GM13976 (cell line): Measurements from ENCODE around the gene PKN3.
"Not testable (repeated sequence)": the region's sequence is repeated elsewhere in the genome, so short reads cannot be mapped to it uniquely, and the experiment has no call there.

Source experiments
- DNase-seq: peaks from one replicate; pipeline ENCODE4 v3.0.0; 2012; ENCODE audit warnings: low spot score
- in situ Hi-C: fragments of 300-500 bp; cut with MboI; formaldehyde crosslinking; loops from one replicate; pipeline ENCODE4 v1.12.0; 2022; ENCODE audit warnings: low sequenced_read_pairs, mixed read lengths, inconsistent platforms; ENCODE audit not compliant: unreplicated experiment
- TF ChIP-seq, protein P1 (sequence below): IDR thresholded peaks from 2 replicates; pipeline ENCODE4 v1.5.1; 2012; ENCODE audit warnings: borderline replicate concordance, mild to moderate bottlenecking; ENCODE audit not compliant: insufficient read depth; ENCODE audit errors: extremely low read depth, missing control alignments, control extremely low read depth

The PKN3 gene

GRCh38 chr9:128694344-128694743 lies 8.0 kb upstream of the PKN3 start:
- in situ Hi-C loops = no loop called here

GRCh38 chr9:128696923-128697707 lies 5.2 kb upstream of the PKN3 start:
- in situ Hi-C loops = no loop called here
- no peak for DNase-seq
- TF ChIP-seq, protein P1, sequence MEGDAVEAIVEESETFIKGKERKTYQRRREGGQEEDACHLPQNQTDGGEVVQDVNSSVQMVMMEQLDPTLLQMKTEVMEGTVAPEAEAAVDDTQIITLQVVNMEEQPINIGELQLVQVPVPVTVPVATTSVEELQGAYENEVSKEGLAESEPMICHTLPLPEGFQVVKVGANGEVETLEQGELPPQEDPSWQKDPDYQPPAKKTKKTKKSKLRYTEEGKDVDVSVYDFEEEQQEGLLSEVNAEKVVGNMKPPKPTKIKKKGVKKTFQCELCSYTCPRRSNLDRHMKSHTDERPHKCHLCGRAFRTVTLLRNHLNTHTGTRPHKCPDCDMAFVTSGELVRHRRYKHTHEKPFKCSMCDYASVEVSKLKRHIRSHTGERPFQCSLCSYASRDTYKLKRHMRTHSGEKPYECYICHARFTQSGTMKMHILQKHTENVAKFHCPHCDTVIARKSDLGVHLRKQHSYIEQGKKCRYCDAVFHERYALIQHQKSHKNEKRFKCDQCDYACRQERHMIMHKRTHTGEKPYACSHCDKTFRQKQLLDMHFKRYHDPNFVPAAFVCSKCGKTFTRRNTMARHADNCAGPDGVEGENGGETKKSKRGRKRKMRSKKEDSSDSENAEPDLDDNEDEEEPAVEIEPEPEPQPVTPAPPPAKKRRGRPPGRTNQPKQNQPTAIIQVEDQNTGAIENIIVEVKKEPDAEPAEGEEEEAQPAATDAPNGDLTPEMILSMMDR = no peak

More at GRCh38 chr9:128694344-128694743, 8.0 kb upstream of the PKN3 start:
- DNase-seq = no peak
- TF ChIP-seq, protein P1 = no peak

- in situ Hi-C loops, DNase-seq: not testable (repeated sequence)
Observed at GRCh38 chr9:128699096-128699795, 3.1 kb upstream of the PKN3 start.

GRCh38 chr9:128701227-128701854 lies 962 bp upstream of the PKN3 start:
- in situ Hi-C loops = no loop called here
- TF ChIP-seq, protein P1 = no peak
- DNase-seq = peak; percentile 12

DNA sequence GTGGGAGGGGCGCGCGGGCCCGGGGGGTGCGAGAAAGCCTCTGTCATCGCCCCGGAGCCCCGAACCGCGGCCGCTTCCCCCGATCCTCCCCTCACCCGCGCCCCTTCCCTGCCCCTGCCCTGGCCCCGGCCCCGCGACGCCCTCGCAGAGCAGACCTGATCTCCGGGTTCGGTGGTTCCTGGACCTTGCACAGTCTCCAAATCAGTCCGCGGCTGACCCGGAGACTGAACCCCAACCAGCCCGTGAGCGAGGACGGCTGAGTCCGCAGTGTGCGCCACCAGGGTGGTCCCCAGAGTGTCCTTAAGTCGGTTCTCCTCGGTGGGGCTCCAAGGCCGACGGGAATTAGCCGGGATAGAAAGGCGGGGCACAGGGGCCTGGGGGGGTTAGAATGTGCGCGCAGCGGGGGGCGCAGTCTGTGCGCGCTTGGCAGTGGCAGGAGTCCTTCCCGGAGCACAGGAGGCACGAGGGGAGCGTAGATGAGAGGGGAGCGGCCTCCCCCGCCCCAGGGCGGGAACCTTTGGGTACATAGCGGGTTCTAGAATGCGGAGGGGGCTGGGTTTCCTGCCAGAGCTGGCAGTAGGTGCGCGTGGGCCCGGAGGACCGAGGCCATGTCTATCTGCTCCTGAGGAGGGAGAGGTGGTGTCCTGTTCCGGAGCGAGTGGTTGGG lies 779 bp downstream of the PKN3 start:
- TF ChIP-seq, protein P1 = no peak
- in situ Hi-C loops = no loop called here
- peak; percentile 75 for DNase-seq

GRCh38 chr9:128703616-128704355 lies 1.5 kb downstream of the PKN3 start:
- peak; percentile 53 for DNase-seq
- TF ChIP-seq, protein P1 = no peak
- in situ Hi-C loops = no loop called here
